Measurements from ENCODE around the gene VAMP5.
"Not testable (repeated sequence)": the region's sequence is repeated elsewhere in the genome, so short reads cannot be mapped to it uniquely, and the experiment has no call there.

Gene VAMP5, protein sequence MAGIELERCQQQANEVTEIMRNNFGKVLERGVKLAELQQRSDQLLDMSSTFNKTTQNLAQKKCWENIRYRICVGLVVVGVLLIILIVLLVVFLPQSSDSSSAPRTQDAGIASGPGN
- 6.0 to 11.2 reads per million in 2 donors for total RNA-seq

DNA sequence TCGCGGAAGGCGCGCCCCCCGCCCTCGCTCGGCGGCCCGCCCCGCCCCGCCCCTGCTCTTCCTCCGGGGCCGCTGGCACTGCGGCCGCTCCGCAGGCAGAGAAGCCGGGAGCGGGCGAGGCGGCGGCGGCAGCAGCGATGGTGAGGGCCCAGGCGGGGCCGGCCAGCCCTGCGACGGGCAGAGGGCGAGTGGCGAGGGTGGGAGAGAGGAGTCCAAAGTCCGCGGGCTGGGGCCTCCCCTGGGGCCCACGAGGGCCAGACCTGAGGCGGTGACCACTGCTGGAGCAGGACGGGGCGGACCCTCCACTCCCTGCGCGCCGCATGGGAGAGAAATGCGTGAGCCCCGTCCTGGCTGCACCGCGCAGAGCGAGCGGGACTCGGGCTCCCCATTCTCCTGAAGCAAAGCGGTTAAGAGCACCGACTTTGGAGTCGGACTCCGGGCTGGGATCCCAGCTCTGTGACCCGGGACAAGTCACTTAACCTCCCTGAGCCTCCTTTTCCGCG, at the start of gene VAMP5:
Gene VAMP5 (plus strand): TSS at position 78 of the 503 bp plus-strand sequence. CDS start 60 bp downstream, at position 138.
- peak; percentile 42 for DNase-seq

DNA sequence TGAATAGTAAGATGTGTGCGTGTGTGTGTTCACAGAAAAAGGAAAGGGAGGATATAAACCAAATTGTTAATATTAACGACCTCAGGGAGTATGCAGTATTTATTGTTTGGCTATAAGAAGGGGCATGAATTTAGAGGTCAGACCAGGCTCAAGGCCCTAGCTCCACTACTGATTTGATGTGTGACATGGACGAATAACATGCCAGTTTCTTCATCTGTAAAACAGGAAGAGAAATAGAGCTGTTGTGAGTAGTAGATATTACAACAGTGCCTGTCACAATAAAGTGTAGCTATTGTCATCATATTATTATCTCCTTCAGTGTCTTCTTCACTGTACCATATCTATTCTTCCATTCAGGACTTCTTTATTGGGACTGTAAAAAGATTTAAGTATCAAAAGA, 49.4 kb upstream of the VAMP5 start:
- DNase-seq, result no peak

DNA sequence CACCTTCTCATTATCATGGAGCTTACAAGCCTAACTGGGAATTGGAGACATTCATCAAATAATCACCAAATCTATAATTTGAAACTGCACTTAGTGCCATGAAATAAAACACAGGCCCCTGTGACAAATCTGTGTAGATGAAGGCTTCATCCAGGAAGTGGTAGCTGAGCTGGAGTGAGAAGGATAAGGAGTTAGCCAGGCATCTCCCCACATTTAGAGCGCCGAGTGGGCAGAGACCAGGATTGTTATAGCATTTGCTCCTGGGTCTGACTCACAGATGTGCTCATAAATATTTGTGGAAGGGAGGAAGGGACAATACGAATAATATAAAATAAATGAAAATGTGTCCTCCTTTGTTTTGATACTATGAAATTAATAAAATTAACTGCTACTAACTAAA, 47.8 kb upstream of the VAMP5 start:
- DNase-seq, result no peak

DNA sequence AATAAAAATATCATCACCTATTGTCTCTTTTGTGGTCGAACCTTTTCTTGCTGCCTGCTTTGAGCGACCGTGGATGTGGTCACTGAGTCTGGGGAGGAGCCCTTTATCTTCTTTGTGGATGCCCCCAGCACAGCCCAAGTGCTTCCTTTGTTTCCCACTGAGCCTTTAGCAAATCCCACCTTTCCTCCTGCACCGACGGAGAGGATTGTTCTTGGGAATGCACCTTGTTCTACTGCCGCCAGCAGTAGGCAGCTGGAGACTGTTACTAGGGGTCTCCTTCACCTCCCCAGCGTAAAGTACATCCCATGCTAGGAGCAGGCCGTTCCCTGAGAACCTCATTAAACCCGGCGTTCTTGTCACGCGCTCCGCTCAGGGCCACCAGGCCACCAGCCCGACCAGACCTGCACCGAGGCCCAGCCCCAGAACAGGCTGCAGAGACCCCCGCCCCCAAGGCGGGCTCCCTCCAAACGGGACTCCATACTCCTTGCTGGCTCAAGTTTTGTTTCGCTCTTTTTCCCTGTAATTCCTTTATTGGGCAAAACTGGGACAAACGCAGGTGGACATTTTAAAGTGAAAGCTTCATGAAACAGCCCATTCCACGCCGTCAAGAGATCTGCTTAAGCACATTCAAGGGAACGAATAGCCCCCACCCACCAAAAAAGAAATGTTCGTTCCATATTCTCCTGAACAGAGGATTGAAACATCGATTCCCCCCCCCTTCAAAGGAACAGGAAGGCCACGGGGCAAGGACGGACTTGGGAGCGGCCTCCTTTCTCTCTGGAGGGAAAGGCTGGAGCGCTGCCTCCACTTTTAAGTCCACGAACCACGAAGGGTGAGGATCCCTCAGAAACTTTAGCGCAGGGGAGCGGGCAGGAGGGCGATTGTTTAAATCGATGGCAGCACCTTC, 46.4 kb upstream of the VAMP5 start:
- no peak for DNase-seq

DNA sequence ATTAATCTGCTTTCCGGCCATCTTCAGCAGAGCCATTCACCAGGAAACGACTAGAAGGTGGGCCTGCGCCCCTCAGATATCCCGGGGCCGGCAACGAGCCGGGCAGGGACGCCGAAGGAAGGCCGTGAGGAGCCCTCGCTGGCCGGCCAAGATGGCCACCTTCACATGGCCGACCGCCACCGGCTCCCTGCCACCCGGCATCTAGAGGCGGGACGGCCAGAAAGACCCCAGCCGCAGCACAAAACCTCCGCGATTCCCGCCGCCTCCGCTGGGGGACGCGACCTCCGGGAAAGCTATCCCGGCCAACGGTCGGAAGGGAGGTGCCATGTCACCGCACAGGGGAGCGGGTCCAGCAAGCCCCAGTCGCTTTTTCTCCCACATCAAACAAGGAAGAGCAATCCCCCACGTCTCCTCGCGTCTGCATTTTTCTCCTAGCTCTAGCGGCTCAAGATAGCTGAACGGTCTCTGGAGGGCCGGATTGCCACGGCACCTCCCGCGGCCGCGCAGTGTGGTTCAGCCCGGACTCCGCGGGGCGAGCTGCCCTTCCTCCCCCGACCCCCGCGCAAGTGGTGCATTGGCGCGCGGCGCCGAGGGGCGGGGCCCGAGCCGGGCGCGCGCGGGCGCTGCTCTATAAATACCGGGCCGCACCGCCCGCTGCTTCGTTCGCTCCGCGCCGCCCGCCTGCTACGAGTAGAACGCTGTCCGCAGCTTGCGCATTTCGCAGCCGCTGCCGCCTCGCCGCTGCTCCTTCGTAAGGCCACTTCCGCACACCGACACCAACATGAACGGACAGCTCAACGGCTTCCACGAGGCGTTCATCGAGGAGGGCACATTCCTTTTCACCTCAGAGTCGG, 45.5 kb upstream of the VAMP5 start, which contains the start of gene MAT2A:
Gene MAT2A (plus strand): TSS at position 662 of the 854 bp plus-strand sequence. CDS start 120 bp downstream, at position 782.
- peak; percentile 75 for DNase-seq

DNA sequence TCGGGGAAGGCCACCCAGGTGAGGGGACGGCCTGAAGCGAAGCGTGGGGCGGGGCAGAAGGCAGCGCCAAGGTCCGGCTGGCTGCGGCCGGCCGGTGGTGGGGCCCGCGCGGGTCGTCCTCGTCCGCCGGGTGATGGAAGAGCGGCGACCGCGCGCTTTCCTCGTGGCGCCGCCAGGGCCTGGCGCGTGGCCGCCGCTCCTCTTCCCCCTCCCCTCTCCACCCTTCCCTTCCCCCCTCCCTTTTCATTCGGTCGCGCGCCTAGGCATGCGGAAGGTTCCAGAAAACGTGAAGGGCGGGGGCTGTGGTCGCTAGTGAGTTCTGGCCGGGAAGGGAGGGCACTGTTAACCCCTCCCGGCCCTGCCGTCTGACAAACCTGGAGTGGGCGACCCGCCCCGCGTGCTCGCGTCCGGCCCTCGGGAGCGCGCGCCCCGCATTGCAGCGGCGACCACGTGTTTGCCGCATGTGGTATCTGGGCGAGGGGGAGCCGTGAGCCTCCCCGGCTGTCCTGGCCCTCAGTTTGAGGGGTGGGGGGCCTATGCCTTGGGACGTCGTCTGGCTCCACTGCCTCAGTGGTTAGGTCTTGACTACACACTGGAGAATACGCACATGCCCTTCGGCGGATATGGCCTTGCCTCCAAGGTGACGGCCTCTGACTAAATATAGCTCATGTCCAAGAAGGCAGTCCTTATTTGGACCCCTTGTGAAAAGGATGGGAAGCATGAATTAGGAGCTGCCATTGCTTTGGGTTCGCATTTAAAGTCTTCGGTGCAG, 44.7 kb upstream of the VAMP5 start:
- peak; percentile 50 for DNase-seq

DNA sequence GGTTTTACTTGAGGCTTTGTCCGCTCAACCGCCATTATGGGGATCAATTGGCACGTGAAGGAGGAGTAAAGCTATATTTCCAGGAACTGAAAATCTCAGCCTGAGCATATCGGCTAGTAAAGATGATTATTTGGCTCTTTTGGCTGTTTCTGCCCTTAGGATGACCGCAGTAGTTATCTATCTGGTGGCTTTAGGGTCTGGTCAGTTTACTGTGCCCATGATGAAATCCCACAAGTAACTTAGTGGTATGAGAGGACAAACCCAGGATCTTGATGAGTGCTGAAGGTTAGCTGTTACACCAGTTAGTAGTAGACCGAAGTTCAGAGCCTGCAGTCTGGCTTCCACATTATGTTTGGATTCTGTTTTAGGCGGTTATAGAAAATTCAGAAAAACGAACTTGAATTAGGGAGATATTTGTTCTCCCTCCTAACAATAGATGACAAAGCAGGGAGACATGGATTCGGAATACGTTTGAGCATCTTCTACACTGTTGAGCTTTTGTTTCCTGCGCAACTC, 44.0 kb upstream of the VAMP5 start:
- DNase-seq, result no peak

DNA sequence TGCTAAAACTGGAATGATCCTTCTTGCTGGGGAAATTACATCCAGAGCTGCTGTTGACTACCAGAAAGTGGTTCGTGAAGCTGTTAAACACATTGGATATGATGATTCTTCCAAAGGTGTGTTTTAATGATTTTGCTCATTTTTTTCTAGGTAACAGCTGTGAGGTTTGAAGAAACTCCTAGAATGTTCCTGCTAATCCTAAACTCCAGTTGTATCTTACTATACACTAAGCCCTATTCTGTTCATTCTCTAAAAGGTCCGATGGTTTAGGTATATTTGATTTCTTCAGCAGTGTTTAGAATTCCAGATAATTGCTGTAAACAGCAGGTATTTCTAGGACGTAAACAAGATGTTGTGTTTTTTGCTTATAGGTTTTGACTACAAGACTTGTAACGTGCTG, 43.0 kb upstream of the VAMP5 start:
- no peak for DNase-seq

DNA sequence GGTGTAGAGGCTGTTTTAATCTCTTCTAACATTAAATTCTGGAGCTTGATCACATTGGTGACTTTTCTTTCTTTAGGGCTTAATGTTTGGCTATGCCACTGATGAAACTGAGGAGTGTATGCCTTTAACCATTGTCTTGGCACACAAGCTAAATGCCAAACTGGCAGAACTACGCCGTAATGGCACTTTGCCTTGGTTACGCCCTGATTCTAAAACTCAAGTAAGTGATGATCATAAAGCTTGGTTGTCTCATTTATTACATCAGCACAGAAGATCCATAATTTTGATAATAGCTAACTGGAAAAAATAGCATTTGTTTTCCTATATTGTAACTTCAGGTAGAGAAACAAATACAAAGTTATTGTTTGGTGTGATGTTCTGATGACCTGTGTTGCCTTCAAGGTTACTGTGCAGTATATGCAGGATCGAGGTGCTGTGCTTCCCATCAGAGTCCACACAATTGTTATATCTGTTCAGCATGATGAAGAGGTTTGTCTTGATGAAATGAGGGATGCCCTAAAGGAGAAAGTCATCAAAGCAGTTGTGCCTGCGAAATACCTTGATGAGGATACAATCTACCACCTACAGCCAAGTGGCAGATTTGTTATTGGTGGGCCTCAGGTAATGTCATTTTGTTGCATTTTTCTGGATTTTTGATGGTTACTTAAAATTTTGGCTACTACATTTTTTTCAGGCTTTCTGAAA, 42.3 kb upstream of the VAMP5 start:
- DNase-seq, result no peak

DNA sequence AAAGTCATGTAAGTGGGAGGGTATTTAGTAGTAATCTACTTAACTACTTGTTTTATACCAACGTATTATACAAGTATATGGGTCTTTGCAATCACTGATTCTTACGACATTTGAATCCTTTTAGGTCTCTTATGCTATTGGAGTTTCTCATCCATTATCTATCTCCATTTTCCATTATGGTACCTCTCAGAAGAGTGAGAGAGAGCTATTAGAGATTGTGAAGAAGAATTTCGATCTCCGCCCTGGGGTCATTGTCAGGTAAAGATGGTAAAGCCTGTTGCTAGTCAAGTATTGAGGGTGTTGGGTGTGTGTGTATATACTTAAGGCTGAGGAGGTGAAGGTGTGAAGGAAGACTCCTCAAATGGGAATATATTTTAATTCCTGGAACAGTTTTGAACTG, 41.5 kb upstream of the VAMP5 start:
- DNase-seq, result no peak

DNA sequence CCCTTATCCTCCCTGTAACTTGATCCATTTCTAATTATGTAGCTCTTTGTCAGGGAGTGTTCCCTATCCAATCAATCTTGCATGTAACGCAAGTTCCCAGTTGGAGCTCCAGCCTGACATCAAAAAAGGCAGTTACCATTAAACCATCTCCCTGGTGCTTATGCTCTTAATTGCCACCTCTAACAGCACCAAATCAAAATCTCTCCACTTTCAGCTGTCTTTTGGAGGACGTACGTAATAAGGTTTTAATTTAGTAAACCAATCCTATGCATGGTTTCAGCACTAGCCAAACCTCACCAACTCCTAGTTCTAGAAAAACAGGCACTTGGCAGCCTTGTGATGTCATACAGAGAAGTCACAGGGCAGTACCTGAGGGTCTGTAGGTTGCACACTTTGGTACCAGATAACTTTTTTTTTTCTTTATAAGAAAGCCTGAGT, 40.0 kb upstream of the VAMP5 start:
- not testable (repeated sequence) for DNase-seq

DNA sequence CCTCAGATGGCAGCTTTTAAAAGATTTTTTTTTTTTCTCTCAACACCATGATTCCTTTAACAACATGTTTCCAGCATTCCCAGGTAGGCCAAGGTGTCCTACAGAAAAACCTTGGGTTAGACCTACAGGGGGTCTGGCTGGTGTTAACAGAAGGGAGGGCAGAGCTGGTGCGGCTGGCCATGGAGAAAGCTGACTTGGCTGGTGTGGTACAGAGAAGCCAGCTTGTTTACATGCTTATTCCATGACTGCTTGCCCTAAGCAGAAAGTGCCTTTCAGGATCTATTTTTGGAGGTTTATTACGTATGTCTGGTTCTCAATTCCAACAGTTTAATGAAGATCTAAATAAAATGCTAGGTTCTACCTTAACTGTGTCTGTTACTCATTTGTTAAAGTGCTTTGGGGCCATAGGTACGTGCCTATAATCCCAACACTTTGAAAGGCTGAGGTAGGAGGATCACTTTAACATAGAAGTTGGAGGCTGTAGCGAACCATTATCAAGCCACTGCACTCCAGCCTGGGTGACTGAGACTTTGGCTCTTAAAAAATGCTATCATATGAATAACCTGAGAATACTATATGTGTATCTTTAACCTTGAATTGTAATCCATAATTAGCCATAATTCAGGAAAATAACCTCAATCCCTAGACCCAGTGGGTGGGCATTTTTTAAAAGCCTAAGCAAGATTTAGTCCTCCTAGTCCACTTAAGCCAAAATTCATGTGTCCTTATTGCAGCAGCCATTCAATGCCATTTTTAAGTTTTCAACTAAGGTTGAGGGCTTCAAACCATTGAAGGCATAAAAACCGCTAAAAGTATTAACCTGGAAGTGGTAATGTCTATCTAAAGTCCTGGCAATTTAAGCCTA, 39.1 kb upstream of the VAMP5 start:
- DNase-seq, result not testable (repeated sequence)

DNA sequence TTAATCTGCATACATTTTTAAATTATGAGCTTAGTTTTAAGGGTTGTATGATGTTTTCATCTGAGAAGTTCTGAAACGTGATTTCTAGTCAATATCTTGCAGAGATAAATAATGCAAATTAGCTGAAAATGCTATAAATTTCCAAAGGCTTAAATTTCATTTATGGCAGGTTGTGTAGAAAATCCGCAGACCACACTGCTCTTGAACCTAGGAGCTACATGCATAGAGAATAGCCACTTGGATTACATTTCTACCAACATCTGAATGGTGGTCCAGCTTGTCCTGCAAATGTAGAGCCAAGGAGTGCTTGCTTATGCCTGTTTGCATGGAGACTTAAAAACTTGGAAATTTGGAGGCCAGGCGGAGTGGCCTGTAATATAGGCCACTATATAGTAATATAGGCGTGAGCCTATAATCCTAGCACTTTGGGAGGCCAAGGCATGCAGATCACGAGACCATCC, 38.4 kb upstream of the VAMP5 start:
- DNase-seq, result no peak

DNA sequence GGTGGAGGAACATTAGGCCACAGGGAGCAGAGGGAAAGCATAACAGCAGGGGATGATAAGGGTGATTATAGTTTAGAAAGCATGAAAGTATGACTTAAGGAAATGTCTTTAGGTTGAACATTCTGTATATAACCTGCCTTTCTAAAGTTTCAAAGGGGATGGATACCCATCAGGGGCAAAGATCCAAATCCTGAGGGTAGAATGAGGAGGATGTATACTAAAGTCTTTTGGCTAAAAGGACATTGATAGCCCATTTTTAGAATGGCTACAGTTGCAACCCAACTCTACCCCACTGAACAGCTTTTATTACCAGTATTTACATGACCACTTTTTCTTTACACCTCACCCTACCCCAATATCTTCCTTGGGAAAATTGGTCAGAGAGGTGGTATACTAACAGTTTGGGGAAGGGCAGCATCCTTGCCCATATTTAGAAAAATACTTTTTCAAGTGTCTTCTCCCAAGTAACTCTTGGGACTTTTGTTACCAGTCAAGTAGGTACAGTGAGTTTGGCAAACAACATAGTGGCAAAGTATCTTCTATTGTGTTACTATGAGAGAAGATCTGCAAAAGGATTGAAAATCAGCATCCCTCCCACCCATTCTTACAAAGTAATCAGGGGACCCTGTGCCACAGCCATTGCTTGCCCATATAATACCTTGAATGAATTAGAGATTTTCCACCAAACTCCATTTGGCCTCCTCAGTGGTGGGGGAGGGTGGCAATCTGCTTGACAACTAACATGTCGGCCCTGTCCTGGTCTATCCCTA, 37.0 kb upstream of the VAMP5 start:
- DNase-seq, result no peak

DNA sequence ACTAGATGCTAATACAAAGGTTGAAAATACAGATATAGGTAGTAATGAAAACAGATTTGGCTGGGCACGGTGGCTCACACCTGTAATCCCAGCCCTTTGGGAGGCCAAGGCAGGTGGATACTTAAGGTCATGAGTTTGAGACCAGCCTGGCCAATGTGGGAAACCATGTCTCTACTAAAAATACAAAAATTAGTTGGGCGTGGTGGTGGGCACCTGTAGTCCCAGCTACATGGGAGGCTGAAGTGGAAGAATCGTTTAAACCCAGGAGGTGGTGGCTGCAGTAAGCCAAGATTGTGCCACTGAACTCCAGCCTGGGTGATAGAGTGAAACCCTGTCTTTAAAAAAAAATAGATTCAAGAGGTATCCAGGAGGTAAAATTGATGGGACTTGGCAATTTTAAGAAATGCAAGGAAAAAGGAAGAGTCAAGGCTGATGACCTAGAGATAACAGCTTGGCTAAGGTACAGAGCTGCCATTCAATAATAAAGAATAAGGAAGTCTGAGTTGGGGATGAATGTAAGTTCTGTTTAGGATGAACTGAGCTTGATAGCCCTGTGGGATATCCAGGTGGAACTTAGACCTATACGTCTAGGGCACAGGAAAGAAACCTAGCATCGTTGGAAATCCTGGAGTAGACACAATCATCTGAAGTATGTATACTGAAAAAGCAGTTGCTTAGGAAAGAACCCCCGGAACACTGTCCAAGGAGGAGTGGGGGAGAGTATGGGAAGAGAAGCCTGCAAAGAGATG, 36.2 kb upstream of the VAMP5 start:
- DNase-seq, result no peak

DNA sequence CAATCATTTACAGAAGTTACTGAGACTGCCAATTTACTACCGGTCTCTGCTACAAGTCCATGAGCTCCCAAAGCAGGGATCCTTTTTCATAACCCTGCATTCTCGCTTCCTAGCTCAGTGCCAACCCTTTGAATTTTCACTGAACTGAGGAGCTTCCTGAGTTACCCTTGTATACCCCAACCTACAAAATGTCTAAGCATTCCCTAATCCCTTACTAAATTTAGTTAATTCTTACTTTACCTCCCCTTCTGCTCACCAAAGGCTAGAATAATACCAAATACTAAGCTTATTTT, 35.7 kb upstream of the VAMP5 start:
- no peak for DNase-seq

DNA sequence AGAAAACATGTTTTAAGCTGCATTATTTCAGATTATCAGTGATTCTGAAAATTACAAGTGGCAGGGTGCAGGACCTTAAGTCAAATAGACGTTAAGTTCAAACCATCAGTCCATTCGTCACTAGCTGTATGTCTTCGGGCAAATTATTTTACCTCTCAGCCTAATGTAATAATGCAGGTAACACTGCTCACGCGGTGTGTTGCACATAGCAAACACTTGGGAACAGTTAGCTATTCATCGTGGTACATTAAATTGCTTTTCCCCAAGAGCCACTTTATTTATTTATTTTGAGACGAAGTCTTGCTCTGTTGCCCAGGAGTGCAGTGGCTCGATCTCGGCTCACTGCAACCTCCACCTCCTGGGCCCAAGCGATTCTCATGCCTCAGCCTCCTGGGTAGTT, 35.1 kb upstream of the VAMP5 start:
- DNase-seq, result no peak

DNA sequence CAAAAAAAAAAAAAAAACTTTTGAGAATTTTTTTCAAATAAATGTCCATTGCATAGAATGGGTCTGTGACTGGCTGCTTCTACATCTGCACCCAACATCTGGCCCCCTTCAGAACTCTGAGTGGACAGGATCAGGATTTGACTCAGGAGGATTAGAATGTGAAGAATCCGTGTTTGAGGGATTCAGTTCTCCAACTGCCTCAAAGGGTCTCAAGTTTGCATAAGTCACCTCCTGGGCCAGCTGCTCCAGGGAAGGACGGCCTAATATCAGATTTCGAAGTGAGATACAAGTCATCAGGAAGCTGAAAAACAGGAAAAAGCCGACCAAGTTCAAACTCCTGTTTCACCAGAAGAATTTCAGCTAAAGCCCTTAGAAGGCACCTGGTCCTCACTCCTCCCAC, 34.4 kb upstream of the VAMP5 start:
- DNase-seq, result no peak

DNA sequence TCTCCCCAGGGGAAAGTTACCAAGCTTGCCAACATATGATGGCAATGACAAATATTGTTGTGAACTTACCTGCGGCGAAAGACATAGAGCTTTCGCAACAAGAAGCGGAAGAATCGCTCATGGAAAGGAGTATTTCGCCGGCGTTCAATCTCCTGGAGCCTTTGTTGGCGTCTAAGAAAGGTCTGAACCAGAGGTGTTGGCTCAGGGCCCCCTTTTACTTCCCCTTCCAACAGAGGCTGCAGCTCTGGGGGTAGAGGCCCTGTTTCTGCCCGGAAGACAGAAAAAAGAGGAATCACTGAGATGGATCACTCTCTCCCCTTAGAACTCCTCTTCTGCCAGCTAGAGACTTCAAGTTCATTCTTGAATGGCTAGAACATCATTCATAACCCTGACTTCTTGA, 33.7 kb upstream of the VAMP5 start:
- DNase-seq, result no peak
